HepG2 (cell line): ENCODE measurements around the gene POLE4. TPM values are rescaled to one million over a fixed set of nuclear protein-coding genes. Genes with fewer than 3 reads are reported as not detected.

Experiments used
- ARNT ChIP-seq: fragments of 450-650 bp; IDR thresholded peaks from 2 replicates; pipeline ENCODE4 v1.6.1; 2017
- HMG20A ChIP-seq: IDR thresholded peaks from 2 replicates; pipeline ENCODE4 v1.6.1; 2016; ENCODE audit warnings: borderline replicate concordance
- HNRNPH1 ChIP-seq: fragments of 200-400 bp; formaldehyde crosslinking; optimal IDR thresholded peaks from 2 replicates; pipeline ENCODE3; 2017; ENCODE audit warnings: mild to moderate bottlenecking, low read depth, low read length
- HOXA7 ChIP-seq: sonication (generic); formaldehyde crosslinking; IDR thresholded peaks from 2 replicates; pipeline ENCODE4 v1.8.1; 2022; ENCODE audit warnings: mild to moderate bottlenecking, missing genetic modification reagents, moderate library complexity
- MIXL1 ChIP-seq: IDR thresholded peaks from 2 replicates; pipeline ENCODE4 v1.6.1; 2016
- NBN ChIP-seq: fragments of 450-650 bp; conservative IDR thresholded peaks from 2 replicates; pipeline ENCODE4 v1.6.1; 2017
- NR3C1 ChIP-seq: sonication (generic); formaldehyde crosslinking; IDR thresholded peaks from 2 replicates; pipeline ENCODE4 v1.4.0; 2020; ENCODE audit warnings: missing genetic modification reagents
- RBM39 ChIP-seq: fragments of 200-400 bp; formaldehyde crosslinking; IDR thresholded peaks from one replicate; pipeline ENCODE4 v1.6.1; 2018; ENCODE audit warnings: antibody characterized with exemption, mild to moderate bottlenecking, low read depth, low read length; ENCODE audit not compliant: poor library complexity, severe bottlenecking
- RNF2 ChIP-seq: fragments of 450-650 bp; conservative IDR thresholded peaks from 2 replicates; pipeline ENCODE4 v1.6.1; 2016; ENCODE audit warnings: low read depth
- SP4 ChIP-seq: sonication (generic); formaldehyde crosslinking; IDR thresholded peaks from 2 replicates; pipeline ENCODE4 v1.8.1; 2023; ENCODE audit warnings: mild to moderate bottlenecking, missing genetic modification reagents
- SYNCRIP ChIP-seq: fragments of 200-400 bp; formaldehyde crosslinking; IDR thresholded peaks from 2 replicates; pipeline ENCODE4 v1.6.1; 2018; ENCODE audit warnings: mild to moderate bottlenecking, low read depth, low read length; ENCODE audit not compliant: insufficient read depth
- TAF15 ChIP-seq: fragments of 200-400 bp; formaldehyde crosslinking; IDR thresholded peaks from one replicate; pipeline ENCODE4 v1.6.1; 2018; ENCODE audit warnings: mild to moderate bottlenecking, low read depth, low read length; ENCODE audit not compliant: poor library complexity, severe bottlenecking
- TCF12 ChIP-seq, 2 experiments: fragments of 450-650 bp in 1 of 2; sonication (generic) in 1 of 2; formaldehyde crosslinking in 1 of 2; IDR thresholded peaks; 2 replicates each; pipeline versions ENCODE4 v1.6.1 to v1.8.0; 2017 to 2022; ENCODE audit warnings: antibody characterized with exemption in 1 of 2, mild to moderate bottlenecking in 1 of 2, missing genetic modification reagents in 1 of 2, moderate library complexity in 1 of 2
- ZNF333 ChIP-seq: sonication (generic); formaldehyde crosslinking; IDR thresholded peaks from 2 replicates; pipeline ENCODE4 v1.4.0; 2020; ENCODE audit warnings: mild to moderate bottlenecking, missing genetic modification reagents, borderline replicate concordance
- ZNF382 ChIP-seq: sonication (generic); formaldehyde crosslinking; IDR thresholded peaks from 2 replicates; pipeline ENCODE4 v1.5.0; 2020; ENCODE audit warnings: missing genetic modification reagents, mild to moderate bottlenecking, borderline replicate concordance
- ZNF660 ChIP-seq: sonication (generic); formaldehyde crosslinking; IDR thresholded peaks from 2 replicates; pipeline ENCODE4 v1.5.1; 2020; ENCODE audit warnings: mild to moderate bottlenecking, low read depth, missing genetic modification reagents, borderline replicate concordance
- ZNF678 ChIP-seq: sonication (generic); formaldehyde crosslinking; IDR thresholded peaks from 2 replicates; pipeline ENCODE4 v1.4.0; 2020; ENCODE audit warnings: mild to moderate bottlenecking, missing genetic modification reagents
- ZNF7 ChIP-seq: IDR thresholded peaks from 2 replicates; pipeline ENCODE4 v1.6.1; 2016; ENCODE audit warnings: missing biosample characterization, missing genetic modification reagents
- ZNF792 ChIP-seq: IDR thresholded peaks from 2 replicates; pipeline ENCODE4 v1.6.1; 2016
- polyA plus RNA-seq, 8 experiments: library from polyadenylated mRNA; depleted of rRNA in 3 of 8; stranded (reverse) in 7 of 8; unstranded in 1 of 8; fragments of >200 nt; fragmentation: Illumina TruSeq in 4 of 8; extraction: Trizol in 4 of 8; gene quantifications; 2 replicates each; pipeline versions ENCODE4 v1.2.1 to v1.2.3, GENCODE V29; 2011 to 2016; ENCODE audit warnings: low read depth in 4 of 8, missing spikeins in 1 of 8, mixed read lengths in 1 of 8; ENCODE audit not compliant: insufficient read depth in 1 of 8
- total RNA-seq, 5 experiments: library from RNA; depleted of rRNA; stranded (reverse); fragments of >200 nt; fragmentation: Illumina TruSeq; extraction: Trizol; gene quantifications; 2 replicates each; pipeline ENCODE4 v1.2.3, GENCODE V29; 2016; ENCODE audit warnings: low read depth in 1 of 5
- TF ChIP-seq, protein P1 (sequence below): sonication (generic); formaldehyde crosslinking; IDR thresholded peaks from 2 replicates; pipeline ENCODE4 v1.4.0; 2020; ENCODE audit warnings: mild to moderate bottlenecking, missing genetic modification reagents
- TF ChIP-seq, protein P2 (sequence below): fragments of 450-650 bp; IDR thresholded peaks from 2 replicates; pipeline ENCODE4 v1.6.1; 2016
- TF ChIP-seq, protein P3 (sequence below): sonication (generic); formaldehyde crosslinking; IDR thresholded peaks from 2 replicates; pipeline ENCODE4 v1.4.0; 2020; ENCODE audit warnings: mild to moderate bottlenecking, missing genetic modification reagents
- TF ChIP-seq, protein P4 (sequence below): sonication (generic); formaldehyde crosslinking; IDR thresholded peaks from 2 replicates; pipeline ENCODE4 v1.8.1; 2022; ENCODE audit warnings: mild to moderate bottlenecking, missing genetic modification reagents
- TF ChIP-seq, protein P5 (sequence below): IDR thresholded peaks from 2 replicates; pipeline ENCODE4 v1.6.1; 2016; ENCODE audit warnings: missing biosample characterization, missing genetic modification reagents, low read depth

The POLE4 gene
- total and polyA plus RNA-seq, 2 of the 13 experiments (the other 11 are each of a cell fraction or from before 2014, with no cell fraction given), result 106 to 116 TPM

DNA sequence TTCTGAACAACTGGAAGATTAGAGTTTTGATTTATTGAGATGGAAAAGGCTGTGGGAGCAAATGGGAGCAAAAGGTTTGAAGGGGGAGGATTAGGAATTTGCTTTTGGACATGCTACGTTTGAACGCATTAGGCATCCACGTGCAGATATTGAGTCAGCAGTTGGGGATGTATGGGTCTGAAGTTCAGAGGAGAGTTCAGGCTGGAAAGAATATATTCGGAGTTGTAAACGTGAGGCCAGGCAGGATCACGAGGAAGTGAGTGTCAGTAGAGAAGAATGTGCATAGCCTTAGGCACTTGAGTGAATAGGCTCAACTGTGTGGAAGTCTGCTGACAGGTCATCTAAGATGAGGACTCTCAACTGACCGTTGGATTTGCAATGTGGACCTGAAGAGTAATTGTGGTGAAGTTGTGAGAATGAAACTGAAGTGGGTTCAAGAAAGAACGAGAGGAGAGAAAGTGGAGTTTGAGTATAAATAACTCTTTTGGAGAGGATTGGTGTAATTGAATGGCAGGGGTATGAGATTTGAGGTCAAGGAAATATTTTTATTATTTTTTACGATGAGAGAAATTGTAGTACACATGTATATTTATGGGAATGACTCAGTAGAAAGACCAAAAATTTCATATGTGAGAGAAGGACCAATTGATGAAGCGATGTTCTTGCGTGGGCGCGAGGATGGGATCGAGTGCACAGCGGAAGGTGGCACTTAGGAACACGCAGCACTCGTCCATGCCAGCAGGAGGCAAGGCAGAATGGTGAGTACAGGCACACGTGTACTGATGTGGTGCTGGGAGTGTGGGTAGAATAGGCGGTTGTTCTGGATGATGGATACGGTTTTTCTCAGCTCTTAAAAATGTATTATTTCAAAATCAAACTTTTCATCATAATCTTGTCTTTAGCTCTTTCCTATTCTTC is 40.5 kb upstream of the POLE4 start (continued):
- TF ChIP-seq, protein P1, sequence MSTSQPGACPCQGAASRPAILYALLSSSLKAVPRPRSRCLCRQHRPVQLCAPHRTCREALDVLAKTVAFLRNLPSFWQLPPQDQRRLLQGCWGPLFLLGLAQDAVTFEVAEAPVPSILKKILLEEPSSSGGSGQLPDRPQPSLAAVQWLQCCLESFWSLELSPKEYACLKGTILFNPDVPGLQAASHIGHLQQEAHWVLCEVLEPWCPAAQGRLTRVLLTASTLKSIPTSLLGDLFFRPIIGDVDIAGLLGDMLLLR, result no peak
- no peak for TF ChIP-seq TCF12 (IDR thresholded peaks at IDR 0.05)
- TF ChIP-seq TCF12 (CRISPR knock-in tag; IDR thresholded peaks at IDR 0.05), result peak; percentile 77; the same call in 1 of the 2 replicates
- TF ChIP-seq ZNF382 (CRISPR knock-in tag), result no peak
- peak; percentile 77; the same call in 1 of the 2 replicates for TF ChIP-seq HMG20A (CRISPR knock-in tag)
- TF ChIP-seq, protein P2, sequence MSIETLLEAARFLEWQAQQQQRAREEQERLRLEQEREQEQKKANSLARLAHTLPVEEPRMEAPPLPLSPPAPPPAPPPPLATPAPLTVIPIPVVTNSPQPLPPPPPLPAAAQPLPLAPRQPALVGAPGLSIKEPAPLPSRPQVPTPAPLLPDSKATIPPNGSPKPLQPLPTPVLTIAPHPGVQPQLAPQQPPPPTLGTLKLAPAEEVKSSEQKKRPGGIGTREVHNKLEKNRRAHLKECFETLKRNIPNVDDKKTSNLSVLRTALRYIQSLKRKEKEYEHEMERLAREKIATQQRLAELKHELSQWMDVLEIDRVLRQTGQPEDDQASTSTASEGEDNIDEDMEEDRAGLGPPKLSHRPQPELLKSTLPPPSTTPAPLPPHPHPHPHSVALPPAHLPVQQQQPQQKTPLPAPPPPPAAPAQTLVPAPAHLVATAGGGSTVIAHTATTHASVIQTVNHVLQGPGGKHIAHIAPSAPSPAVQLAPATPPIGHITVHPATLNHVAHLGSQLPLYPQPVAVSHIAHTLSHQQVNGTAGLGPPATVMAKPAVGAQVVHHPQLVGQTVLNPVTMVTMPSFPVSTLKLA, result peak; percentile 87
- TF ChIP-seq HOXA7 (CRISPR knock-in tag), result no peak
- no peak for TF ChIP-seq NR3C1 (CRISPR knock-in tag)
- TF ChIP-seq ZNF333, result no peak
- TF ChIP-seq NBN, result 0 out of 2 replicates have a peak, but pooled peaks have one; percentile 19
- no peak for TF ChIP-seq ZNF7
- TF ChIP-seq HNRNPH1, result no peak
- TF ChIP-seq ZNF660 (CRISPR knock-in tag), result no peak
- TF ChIP-seq MIXL1 (CRISPR knock-in tag), result no peak; the same call in 1 of the 2 replicates
- peak; percentile 80; the same call in 1 of the 2 replicates for TF ChIP-seq ZNF792 (CRISPR knock-in tag)
- TF ChIP-seq RBM39, result no peak
- TF ChIP-seq, protein P3, sequence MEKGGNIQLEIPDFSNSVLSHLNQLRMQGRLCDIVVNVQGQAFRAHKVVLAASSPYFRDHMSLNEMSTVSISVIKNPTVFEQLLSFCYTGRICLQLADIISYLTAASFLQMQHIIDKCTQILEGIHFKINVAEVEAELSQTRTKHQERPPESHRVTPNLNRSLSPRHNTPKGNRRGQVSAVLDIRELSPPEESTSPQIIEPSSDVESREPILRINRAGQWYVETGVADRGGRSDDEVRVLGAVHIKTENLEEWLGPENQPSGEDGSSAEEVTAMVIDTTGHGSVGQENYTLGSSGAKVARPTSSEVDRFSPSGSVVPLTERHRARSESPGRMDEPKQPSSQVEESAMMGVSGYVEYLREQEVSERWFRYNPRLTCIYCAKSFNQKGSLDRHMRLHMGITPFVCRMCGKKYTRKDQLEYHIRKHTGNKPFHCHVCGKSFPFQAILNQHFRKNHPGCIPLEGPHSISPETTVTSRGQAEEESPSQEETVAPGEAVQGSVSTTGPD (CRISPR knock-in tag), result no peak
- TF ChIP-seq, protein P4, sequence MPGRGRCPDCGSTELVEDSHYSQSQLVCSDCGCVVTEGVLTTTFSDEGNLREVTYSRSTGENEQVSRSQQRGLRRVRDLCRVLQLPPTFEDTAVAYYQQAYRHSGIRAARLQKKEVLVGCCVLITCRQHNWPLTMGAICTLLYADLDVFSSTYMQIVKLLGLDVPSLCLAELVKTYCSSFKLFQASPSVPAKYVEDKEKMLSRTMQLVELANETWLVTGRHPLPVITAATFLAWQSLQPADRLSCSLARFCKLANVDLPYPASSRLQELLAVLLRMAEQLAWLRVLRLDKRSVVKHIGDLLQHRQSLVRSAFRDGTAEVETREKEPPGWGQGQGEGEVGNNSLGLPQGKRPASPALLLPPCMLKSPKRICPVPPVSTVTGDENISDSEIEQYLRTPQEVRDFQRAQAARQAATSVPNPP, result no peak
- TF ChIP-seq ZNF678, result no peak
- TF ChIP-seq SP4 (CRISPR knock-in tag), result no peak
- TF ChIP-seq SYNCRIP, result no peak
- TF ChIP-seq TAF15, result no peak
- TF ChIP-seq RNF2, result no peak
- TF ChIP-seq, protein P5, sequence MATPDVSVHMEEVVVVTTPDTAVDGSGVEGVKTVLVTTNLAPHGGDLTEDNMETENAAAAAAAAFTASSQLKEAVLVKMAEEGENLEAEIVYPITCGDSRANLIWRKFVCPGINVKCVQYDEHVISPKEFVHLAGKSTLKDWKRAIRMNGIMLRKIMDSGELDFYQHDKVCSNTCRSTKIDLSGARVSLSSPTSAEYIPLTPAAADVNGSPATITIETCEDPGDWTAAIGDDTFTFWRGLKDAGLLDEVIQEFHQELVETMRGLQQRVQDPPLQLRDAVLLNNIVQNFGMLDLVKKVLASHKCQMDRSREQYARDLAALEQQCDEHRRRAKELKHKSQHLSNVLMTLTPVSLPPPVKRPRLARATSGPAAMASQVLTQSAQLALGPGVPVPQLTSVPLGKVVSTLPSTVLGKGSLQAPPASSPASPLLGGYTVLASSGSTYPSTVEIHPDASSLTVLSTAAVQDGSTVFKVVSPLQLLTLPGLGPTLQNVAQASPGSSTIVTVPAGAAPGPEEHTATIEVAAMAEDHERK, result 0 out of 2 replicates have a peak, but pooled peaks have one; percentile 27
- no peak for TF ChIP-seq ARNT
